ENCODE data around the gene GZMB.
A peak's percentile ranks its signal among the peaks of the same experiment; 100 is the strongest.
"Not testable (repeated sequence)": the region's sequence is repeated elsewhere in the genome, so short reads cannot be mapped to it uniquely, and the experiment has no call there.

The GZMB gene

GRCh38 chr14:24634158-24634557 lies at the start of gene GZMB:
GZMB (minus strand) TSS chr14:24634190; CDS start chr14:24634160, 30 bp downstream.
- peak in 1 of 4 experiments; percentile 2 for DNase-seq

GRCh38 chr14:24681056-24681455 lies 47.1 kb upstream of the GZMB start:
- no peak for DNase-seq

DNA sequence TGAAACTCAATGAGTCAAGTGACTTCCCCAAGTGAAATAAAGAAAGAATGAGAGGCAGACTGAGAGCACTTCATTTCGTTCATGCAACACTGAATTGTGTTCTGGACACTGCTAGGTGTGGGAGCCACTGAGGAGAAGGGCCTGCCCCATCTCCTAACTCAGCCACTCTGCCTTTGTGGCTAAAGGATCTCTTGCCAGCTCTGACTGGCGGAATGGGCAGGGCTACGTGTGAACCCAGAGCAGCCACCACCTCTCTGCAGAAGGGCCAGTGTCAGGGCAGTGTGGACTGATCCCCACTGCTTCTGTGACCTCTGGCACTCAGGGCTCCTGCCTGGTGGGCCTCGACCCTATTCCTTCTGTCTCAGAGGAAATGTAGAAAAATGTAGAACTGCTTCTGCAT lies 46.5 kb upstream of the GZMB start:
- no peak for DNase-seq

GRCh38 chr14:24679248-24679961 lies 45.4 kb upstream of the GZMB start:
- DNase-seq = no peak

- DNase-seq = peak; percentile 2 to 49 (median 32)
Observed at GRCh38 chr14:24678801-24679247, 44.8 kb upstream of the GZMB start.

DNA sequence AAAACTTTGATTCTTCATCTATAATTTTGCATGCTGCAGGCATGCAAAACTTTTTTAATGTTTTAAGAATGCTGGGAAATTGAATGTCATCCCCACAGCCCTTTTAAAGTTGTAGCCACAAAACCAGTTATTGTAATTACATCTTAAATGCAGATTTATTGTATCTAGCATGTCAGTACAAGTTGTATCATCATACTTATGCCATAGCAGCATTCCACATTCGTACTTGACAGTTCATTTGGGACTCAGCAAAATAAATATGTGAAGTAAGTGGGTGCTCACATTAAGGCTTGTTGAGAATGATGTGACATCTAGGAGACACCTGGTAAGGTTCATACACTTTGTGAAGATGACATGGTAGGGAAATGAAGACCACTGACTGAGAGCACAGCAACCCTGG lies 44.0 kb upstream of the GZMB start:
- no peak for DNase-seq

DNA sequence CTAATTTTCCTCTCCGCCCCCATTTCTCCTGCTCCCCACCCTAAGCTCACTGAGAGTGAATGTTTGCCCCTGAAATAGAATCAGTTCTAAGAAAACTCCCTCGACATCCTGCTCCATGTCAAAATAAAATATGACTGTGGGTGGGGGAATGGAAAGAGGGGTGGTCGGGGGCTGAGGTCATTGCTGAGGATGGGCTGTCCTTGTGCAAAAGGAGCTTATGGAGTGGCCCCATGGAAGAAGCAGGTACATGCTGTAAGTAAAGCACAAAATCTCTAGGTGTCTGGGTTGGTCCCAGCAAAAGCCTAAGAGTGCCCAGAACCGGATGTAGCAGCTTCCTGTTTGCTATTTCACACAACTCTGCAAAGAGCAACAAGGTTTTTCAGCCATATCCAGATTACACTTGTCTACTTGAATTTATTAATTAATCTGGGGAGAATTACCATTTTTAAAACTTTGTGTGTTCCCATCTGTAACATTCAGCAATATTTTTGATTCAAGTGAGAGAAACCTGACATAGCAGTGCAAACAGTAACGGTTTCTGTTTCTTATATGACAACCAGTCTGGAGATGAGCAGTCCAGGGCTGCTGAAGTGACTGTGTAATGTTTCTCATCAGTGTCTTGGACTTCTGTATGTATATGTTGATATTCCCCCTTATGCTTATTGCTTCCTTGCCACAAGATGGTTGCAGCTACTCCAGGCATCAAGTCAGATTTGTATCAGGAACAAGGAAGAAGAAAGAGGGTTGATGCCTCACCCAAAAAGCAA lies 40.4 kb upstream of the GZMB start:
- peak in 1 of 4 experiments; percentile 4 for DNase-seq

DNA sequence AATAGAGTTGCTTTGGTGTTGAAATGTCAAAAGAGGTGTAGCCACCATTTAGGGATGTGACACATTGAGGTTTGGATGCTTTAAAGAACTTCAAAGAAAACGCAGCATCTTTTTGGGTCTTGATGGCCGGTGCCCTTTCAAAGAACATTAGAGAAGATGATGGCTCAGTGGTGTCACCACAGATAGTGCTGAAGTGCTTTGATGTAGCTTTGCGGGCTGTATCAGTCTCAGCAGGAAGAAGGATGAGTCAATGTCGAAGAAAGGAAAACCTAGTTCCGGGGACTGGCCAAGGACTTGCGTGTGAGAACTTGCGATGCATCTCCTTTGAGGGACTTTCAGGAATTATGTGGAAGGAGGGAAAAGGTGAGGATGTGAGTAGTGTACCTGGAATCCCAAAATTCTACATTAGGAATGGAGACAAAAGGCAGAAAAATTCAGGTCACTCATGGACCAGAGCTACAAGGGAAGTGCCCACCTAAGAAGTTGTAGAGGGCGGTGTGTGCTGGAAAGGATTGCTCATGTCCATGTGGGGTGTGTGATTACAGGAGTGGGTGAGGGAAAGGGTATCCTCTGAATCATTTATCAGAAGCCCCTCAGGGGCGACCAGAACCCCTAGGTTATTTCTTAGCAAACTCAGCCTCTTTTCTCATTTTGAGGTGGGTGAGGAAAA lies 39.7 kb upstream of the GZMB start:
- peak in 1 of 4 experiments; percentile 4 for DNase-seq

- no peak for DNase-seq
Observed at GRCh38 chr14:24673059-24673458, 39.1 kb upstream of the GZMB start.

DNA sequence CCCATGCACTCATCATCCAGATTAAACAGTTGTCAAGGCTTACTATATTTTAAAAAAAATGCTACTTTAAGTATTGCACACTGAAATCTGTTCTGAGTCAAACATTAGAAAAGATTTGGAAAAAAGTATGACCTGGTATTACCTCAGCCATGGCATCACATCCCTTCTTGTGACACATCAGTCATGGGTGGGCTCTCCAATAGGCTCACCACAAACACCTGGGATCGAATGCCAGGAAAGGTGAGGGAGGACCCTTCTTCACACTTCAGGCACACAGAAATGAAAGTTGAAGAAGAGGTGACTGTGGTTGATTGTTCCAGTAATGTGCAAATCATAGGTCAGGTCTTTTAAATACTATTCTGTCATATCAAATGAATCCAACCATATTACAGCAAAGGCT lies 36.6 kb upstream of the GZMB start:
- DNase-seq = no peak

DNA sequence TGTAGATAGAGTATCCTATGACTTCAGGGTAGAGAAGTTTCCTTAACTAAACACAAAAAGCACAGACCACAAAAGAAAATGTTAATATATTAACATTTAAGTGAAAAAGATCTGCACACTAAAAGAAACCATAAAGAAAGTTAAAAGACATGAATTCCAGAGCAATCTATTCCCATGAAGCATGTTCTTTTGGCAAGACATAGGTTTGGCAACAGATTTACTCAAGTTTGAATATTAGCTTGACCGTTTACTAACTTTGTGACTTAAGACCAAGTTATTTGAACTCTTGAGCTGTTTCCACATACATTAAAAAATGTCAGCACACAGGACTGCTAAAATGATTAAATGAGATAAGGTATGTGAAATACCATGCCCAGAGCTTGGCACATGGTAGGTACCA lies 35.7 kb upstream of the GZMB start:
- no peak for DNase-seq

GRCh38 chr14:24665440-24665991 lies 31.5 kb upstream of the GZMB start:
- DNase-seq = no peak

GRCh38 chr14:24664366-24664765 lies 30.4 kb upstream of the GZMB start:
- DNase-seq = no peak

- no peak for DNase-seq
Observed at GRCh38 chr14:24662753-24663152, 28.8 kb upstream of the GZMB start.

- DNase-seq = no peak
Observed at GRCh38 chr14:24659916-24660570, 26.1 kb upstream of the GZMB start.

- not testable (repeated sequence) for DNase-seq
Observed at GRCh38 chr14:24648361-24648760, 14.4 kb upstream of the GZMB start.

GRCh38 chr14:24639905-24640304 lies 5.9 kb upstream of the GZMB start:
- DNase-seq = no peak

- DNase-seq = no peak
Observed at GRCh38 chr14:24639270-24639669, 5.3 kb upstream of the GZMB start.

DNA sequence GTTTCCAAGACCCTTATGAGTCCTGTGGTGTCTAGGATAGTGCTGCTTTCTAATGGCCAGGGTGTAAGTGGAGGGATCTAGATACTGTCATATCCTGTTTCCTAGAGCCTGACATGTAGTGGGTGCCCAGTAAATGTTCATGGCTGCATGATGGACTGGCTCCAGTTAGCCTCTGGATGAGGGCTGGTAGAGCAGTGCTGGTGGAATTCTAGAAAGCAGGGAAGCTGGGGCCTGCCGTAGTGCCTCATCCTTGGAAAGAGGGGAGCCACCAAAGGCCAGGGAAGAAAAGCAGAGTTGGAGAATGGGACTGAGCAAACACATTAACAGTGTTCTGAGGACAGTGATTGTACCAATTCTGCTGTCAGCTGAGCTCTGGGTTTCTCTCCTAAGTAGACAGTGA lies 637 bp downstream of the GZMB start:
- DNase-seq = no peak

DNA sequence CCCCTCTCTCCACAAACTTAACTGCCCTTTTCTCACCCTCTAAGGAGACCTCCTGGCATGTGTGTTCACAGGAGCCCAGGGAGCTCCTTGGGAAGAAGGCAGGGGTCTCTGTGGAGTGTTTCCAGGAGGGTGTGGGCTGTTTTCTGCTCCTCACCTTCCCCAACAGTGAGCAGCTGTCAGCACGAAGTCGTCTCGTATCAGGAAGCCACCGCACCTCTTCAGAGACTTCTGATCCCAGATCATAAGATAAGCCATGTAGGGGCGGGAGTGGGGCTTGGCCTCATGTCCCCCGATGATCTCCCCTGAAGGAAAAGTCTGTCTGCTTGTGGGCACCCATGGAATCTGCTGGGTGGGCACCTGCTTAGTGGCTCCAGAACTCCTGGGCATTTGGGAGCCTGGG lies 1.2 kb downstream of the GZMB start:
- DNase-seq = no peak

DNA sequence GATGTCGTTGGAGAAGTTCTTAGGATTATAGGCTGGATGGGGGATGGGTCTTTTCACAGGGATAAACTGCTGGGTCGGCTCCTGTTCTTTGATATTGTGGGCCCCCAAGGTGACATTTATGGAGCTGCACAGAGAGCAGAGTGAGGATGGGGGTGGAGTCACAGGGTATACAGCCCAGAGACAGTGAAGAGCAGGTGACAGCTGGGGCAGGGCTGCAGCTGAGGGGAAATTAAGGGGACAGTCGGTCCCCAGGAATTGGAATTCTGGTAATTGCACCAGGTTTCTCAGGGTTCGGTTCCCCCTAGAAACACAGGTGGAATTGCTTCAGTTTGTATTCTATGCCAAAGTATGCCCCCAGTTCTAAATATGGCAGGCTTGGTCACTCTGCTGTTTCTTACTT lies 1.7 kb downstream of the GZMB start:
- DNase-seq = no peak

DNA sequence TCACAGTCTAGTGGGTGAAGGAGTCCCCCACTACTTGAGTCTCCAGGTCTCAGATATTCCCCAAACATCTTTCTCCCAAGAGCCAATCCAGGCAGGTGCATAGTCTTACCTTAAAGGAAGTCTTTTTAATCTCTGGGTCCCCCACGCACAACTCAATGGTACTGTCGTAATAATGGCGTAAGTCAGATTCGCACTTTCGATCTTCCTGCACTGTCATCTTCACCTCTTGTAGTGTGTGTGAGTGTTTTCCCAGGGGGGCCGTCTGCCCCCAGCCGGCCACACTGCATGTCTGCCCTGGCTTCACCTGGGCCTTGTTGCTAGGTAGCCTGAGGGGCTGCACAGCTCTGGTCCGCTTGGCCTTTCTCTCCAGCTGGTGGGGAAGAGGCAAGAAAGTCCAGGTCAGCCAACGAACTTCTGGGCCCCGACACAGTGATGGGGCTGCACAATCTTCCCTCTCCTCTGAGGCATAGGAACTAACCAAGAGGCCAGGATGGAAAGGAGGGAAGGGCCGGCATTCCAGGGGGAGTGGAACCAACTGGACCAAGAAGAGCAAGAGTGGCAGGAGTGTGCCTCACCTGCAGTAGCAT lies 2.1 kb downstream of the GZMB start:
- DNase-seq = no peak

Data from activated naive CD4-positive, alpha-beta T cell (primary cell).